Smooth muscle cell (in vitro differentiated cells): ENCODE measurements around the gene RNASE12. TPM values are rescaled to one million over a fixed set of nuclear protein-coding genes. Genes with fewer than 3 reads are reported as not detected.

ENCODE experiments used
- DNase-seq: peaks from one replicate; lab custom pipeline; 2025; ENCODE audit not compliant: unreplicated experiment; lab: John Stamatoyannopoulos, UW
- H2AFZ ChIP-seq: fragments of 200-600 bp; sonication (generic); 2 replicates; pipeline ENCODE4 v1.6.0; 2016; ENCODE audit warnings: antibody characterized with exemption, low read depth, mild to moderate bottlenecking
- H3F3A ChIP-seq: fragments of 200-600 bp; sonication (generic); 2 replicates; pipeline ENCODE4 v1.6.0; 2017; ENCODE audit warnings: antibody characterized with exemption, low read depth
- H3K27ac ChIP-seq: fragments of 200-600 bp; sonication (generic); 2 replicates; pipeline ENCODE4 v1.5.1; 2016; ENCODE audit warnings: low read depth, mild to moderate bottlenecking
- H3K27me3 ChIP-seq: fragments of 200-600 bp; sonication (generic); 2 replicates; pipeline ENCODE4 v1.6.1; 2016; ENCODE audit warnings: low read depth, mild to moderate bottlenecking
- H3K36me3 ChIP-seq: fragments of 200-600 bp; sonication (generic); 2 replicates; pipeline ENCODE4 v1.5.1; 2016; ENCODE audit warnings: low read depth
- H3K4me1 ChIP-seq: fragments of 200-600 bp; sonication (generic); 2 replicates; pipeline ENCODE4 v1.5.1; 2016; ENCODE audit warnings: low read depth
- H3K4me2 ChIP-seq: fragments of 200-600 bp; sonication (generic); 2 replicates; pipeline ENCODE4 v1.6.0; 2016; ENCODE audit warnings: mild to moderate bottlenecking
- H3K4me3 ChIP-seq: fragments of 200-600 bp; sonication (generic); 2 replicates; pipeline ENCODE4 v1.5.1; 2016; ENCODE audit warnings: mild to moderate bottlenecking
- H3K79me2 ChIP-seq: fragments of 200-600 bp; sonication (generic); 2 replicates; pipeline ENCODE4 v1.6.0; 2016; ENCODE audit warnings: low read depth, mild to moderate bottlenecking
- H3K9ac ChIP-seq: fragments of 200-600 bp; sonication (generic); 2 replicates; pipeline ENCODE4 v1.6.0; 2016; ENCODE audit warnings: low read depth
- H3K9me3 ChIP-seq: fragments of 200-600 bp; sonication (generic); replicated peaks from 2 replicates; pipeline ENCODE4 v1.5.1; 2016; ENCODE audit warnings: low read depth
- H4K20me1 ChIP-seq: fragments of 200-600 bp; sonication (generic); 2 replicates; pipeline ENCODE4 v1.6.0; 2016; ENCODE audit warnings: low read depth
- CTCF ChIP-seq: fragments of 200-600 bp; sonication (generic); IDR thresholded peaks from 2 replicates; pipeline ENCODE4 v1.5.1; 2017; ENCODE audit warnings: borderline replicate concordance, mild to moderate bottlenecking, antibody characterized with exemption; ENCODE audit not compliant: insufficient read depth, poor library complexity, severe bottlenecking
- WGBS: methylation state at CpG from one replicate; pipeline ENCODE4 v1.1.7; 2016; ENCODE audit warnings: low lambda C conversion rate; 5-methylcytosine and 5-hydroxymethylcytosine counted together
- polyA plus RNA-seq: library from polyadenylated mRNA; unstranded; fragments of >200 nt; fragmentation: Nextera tagmentation; extraction: Ambion mirVana; gene quantifications from 2 replicates; pipeline ENCODE4 v1.2.1, GENCODE V29; 2016
- total RNA-seq: library from RNA; depleted of rRNA; stranded (reverse); fragments of >200 nt; gene quantifications from 2 replicates; pipeline ENCODE4 v1.2.3, GENCODE V29; 2014

The RNASE12 gene
- total and polyA plus RNA-seq, 2 experiments from 2014 or later, result not detected

- no peak for TF ChIP-seq CTCF
- no peaks in the 10 kb centered on the region for H3K4me1 ChIP-seq
- no peak overlapping the region for H3K9ac ChIP-seq
- no peak overlapping the region for H2AFZ ChIP-seq
- no peaks in the 10 kb centered on the region for H3K36me3 ChIP-seq
- H3K9me3 ChIP-seq, result no peaks in the 10 kb centered on the region
- no peaks in the 10 kb centered on the region for H4K20me1 ChIP-seq
- no peak overlapping the region for H3K4me3 ChIP-seq
- H3K79me2 ChIP-seq, result no peaks in the 10 kb centered on the region
- 100% methylated on average over 2 of the region's 2 CpGs for WGBS
- no peak overlapping the region for H3K4me2 ChIP-seq
- H3K27ac ChIP-seq, result no peak overlapping the region
- no peaks in the 10 kb centered on the region for H3K27me3 ChIP-seq
- H3F3A ChIP-seq, result no peaks in the 10 kb centered on the region
- DNase-seq, result no peak
These were observed 40.2 kb downstream of the RNASE12 start for GRCh38 chr14:20550926-20551325.

GRCh38 chr14:20548414-20549158 is 42.6 kb downstream of the RNASE12 start:
- Histone ChIP-seq H3K4me1 (no peaks in the 10 kb centered on the region), H3F3A (no peaks in the 10 kb centered on the region), H3K79me2 (no peaks in the 10 kb centered on the region), H3K4me2 (no peak overlapping the region), H3K27me3 (no peaks in the 10 kb centered on the region), H3K9me3 (no peaks in the 10 kb centered on the region), H3K36me3 (no peaks in the 10 kb centered on the region), H3K9ac (no peak overlapping the region), H2AFZ (no peak overlapping the region), H4K20me1 (no peaks in the 10 kb centered on the region), H3K27ac (no peak overlapping the region), H3K4me3 (no peak overlapping the region)
- WGBS, result 90% methylated on average over 10 of the region's 10 CpGs
- no peak for TF ChIP-seq CTCF
- no peak for DNase-seq

GRCh38 chr14:20546877-20547276 is 44.3 kb downstream of the RNASE12 start:
- no peak for DNase-seq
- no peak overlapping the region for H3K4me3 ChIP-seq
- no peaks in the 10 kb centered on the region for H4K20me1 ChIP-seq
- H3K4me1 ChIP-seq, result no peaks in the 10 kb centered on the region
- no peak overlapping the region for H3K4me2 ChIP-seq
- 65% methylated on average over 3 of the region's 3 CpGs for WGBS
- H3K9ac ChIP-seq, result no peak overlapping the region
- H3K79me2 ChIP-seq, result no peaks in the 10 kb centered on the region
- H3K27ac ChIP-seq, result no peak overlapping the region
- no peak for TF ChIP-seq CTCF
- H2AFZ ChIP-seq, result no peak overlapping the region
- H3K9me3 ChIP-seq, result no peaks in the 10 kb centered on the region
- no peaks in the 10 kb centered on the region for H3F3A ChIP-seq
- H3K27me3 ChIP-seq, result no peaks in the 10 kb centered on the region
- H3K36me3 ChIP-seq, result no peaks in the 10 kb centered on the region

Other genes with a start within 250 kb of the RNASE12 start
- gene PARP2, start 247.7 kb downstream of the RNASE12 start, total RNA-seq, result 24.0 and 29.2 TPM in 2 replicates
- gene PARP2, start 247.7 kb downstream of the RNASE12 start, polyA plus RNA-seq, result 37.3 and 38.7 TPM in 2 replicates
- 10.0 and 10.3 TPM in 2 replicates for gene TEP1, start 177.9 kb downstream of the RNASE12 start, total RNA-seq
- gene TEP1, start 177.9 kb downstream of the RNASE12 start, polyA plus RNA-seq, result 3.9 and 4.0 TPM in 2 replicates
- gene KLHL33, start 155.2 kb downstream of the RNASE12 start, total RNA-seq, result not detected in 2 replicates
- 0.04 and 0.08 TPM in 2 replicates for gene KLHL33, start 155.2 kb downstream of the RNASE12 start, polyA plus RNA-seq
- 33.3 and 41.3 TPM in 2 replicates for gene OSGEP, start 136.6 kb downstream of the RNASE12 start, total RNA-seq
- gene OSGEP, start 136.6 kb downstream of the RNASE12 start, polyA plus RNA-seq, result 18.4 and 21.7 TPM in 2 replicates
- 51.2 and 81.6 TPM in 2 replicates for gene APEX1, start 136.2 kb downstream of the RNASE12 start, total RNA-seq
- 116 and 118 TPM in 2 replicates for gene APEX1, start 136.2 kb downstream of the RNASE12 start, polyA plus RNA-seq
- gene PIP4P1, start 129.9 kb downstream of the RNASE12 start, total RNA-seq, result 24.8 and 29.3 TPM in 2 replicates
- 53.8 and 54.9 TPM in 2 replicates for gene PIP4P1, start 129.9 kb downstream of the RNASE12 start, polyA plus RNA-seq
- 49.7 and 52.2 TPM in 2 replicates for gene PNP, start 122.0 kb downstream of the RNASE12 start, total RNA-seq
- gene PNP, start 122.0 kb downstream of the RNASE12 start, polyA plus RNA-seq, result 24.2 and 33.4 TPM in 2 replicates
- not detected in 2 replicates for gene RNASE10, start 85.8 kb downstream of the RNASE12 start, total RNA-seq
- gene RNASE10, start 85.8 kb downstream of the RNASE12 start, polyA plus RNA-seq, result 0.26 and 0.40 TPM in 2 replicates
- gene RNASE9, start 30.3 kb downstream of the RNASE12 start, total RNA-seq, result not detected in 2 replicates
- not detected in 2 replicates for gene RNASE9, start 30.3 kb downstream of the RNASE12 start, polyA plus RNA-seq
- gene RNASE11, start 3.4 kb downstream of the RNASE12 start, total RNA-seq, result not detected in 2 replicates
- not detected in 2 replicates for gene RNASE11, start 3.4 kb downstream of the RNASE12 start, polyA plus RNA-seq
- not detected in 2 replicates for gene OR6S1, start 50.3 kb upstream of the RNASE12 start, total RNA-seq
- not detected in 2 replicates for gene OR6S1, start 50.3 kb upstream of the RNASE12 start, polyA plus RNA-seq
- gene RNASE4, start 93.2 kb upstream of the RNASE12 start, total RNA-seq, result 34.8 and 41.8 TPM in 2 replicates
- 20.1 and 28.6 TPM in 2 replicates for gene RNASE4, start 93.2 kb upstream of the RNASE12 start, polyA plus RNA-seq
- 7.1 and 13.8 TPM in 2 replicates for gene ANG, start 97.4 kb upstream of the RNASE12 start, total RNA-seq
- 19.5 TPM in 2 replicates for gene ANG, start 97.4 kb upstream of the RNASE12 start, polyA plus RNA-seq
- gene EDDM3A, start 154.5 kb upstream of the RNASE12 start, total RNA-seq, result not detected in 2 replicates
- not detected in 2 replicates for gene EDDM3A, start 154.5 kb upstream of the RNASE12 start, polyA plus RNA-seq
- gene EDDM3B, start 177.0 kb upstream of the RNASE12 start, total RNA-seq, result not detected in 2 replicates
- gene EDDM3B, start 177.0 kb upstream of the RNASE12 start, polyA plus RNA-seq, result not detected in 2 replicates
- gene RNASE6, start 189.9 kb upstream of the RNASE12 start, total RNA-seq, result 3.3 TPM in 1 of 2 replicates, not detected in the other
- gene RNASE6, start 189.9 kb upstream of the RNASE12 start, polyA plus RNA-seq, result 0.22 TPM in 1 of 2 replicates, not detected in the other
- 4.0 and 13.5 TPM in 2 replicates for gene RNASE1, start 211.5 kb upstream of the RNASE12 start, total RNA-seq
- gene RNASE1, start 211.5 kb upstream of the RNASE12 start, polyA plus RNA-seq, result 6.9 and 8.5 TPM in 2 replicates